GM21786 (cell line): ENCODE results near the gene METTL14.
A peak's percentile ranks its signal among the peaks of the same experiment; 100 is the strongest.
"Not testable (repeated sequence)": the region's sequence is repeated elsewhere in the genome, so short reads cannot be mapped to it uniquely, and the experiment has no call there.

Experiments used
- ATAC-seq: cut with Tn5 transposase; IDR thresholded peaks from one replicate; pipeline ENCODE4 v1.9.1; 2021; ENCODE audit not compliant: unreplicated experiment

The METTL14 gene

GRCh38 chr4:118684873-118685811 is at the start of gene METTL14:
METTL14 (plus strand) TSS chr4:118685392; CDS start chr4:118685535, 143 bp downstream.
- peak; percentile 99 for ATAC-seq

- not testable (repeated sequence) for ATAC-seq
These were observed 49.1 kb upstream of the METTL14 start for GRCh38 chr4:118636126-118636525.

- not testable (repeated sequence) for ATAC-seq
These were observed 20.5 kb upstream of the METTL14 start for GRCh38 chr4:118664665-118665064.

GRCh38 chr4:118669220-118669619 is 16.0 kb upstream of the METTL14 start:
- not testable (repeated sequence) for ATAC-seq

GRCh38 chr4:118670968-118671367 is 14.2 kb upstream of the METTL14 start:
- not testable (repeated sequence) for ATAC-seq

- no peak for ATAC-seq
These were observed 9.1 kb upstream of the METTL14 start for GRCh38 chr4:118676128-118676527.

GRCh38 chr4:118680808-118681207 is 4.4 kb upstream of the METTL14 start:
- no peak for ATAC-seq

GRCh38 chr4:118682928-118683327 is 2.3 kb upstream of the METTL14 start:
- no peak for ATAC-seq

GRCh38 chr4:118683513-118683912 is 1.7 kb upstream of the METTL14 start:
- ATAC-seq: no peak

GRCh38 chr4:118703118-118703517 is 17.9 kb downstream of the METTL14 start:
- ATAC-seq: no peak

GRCh38 chr4:118711052-118711451 is 25.9 kb downstream of the METTL14 start:
- no peak for ATAC-seq

GRCh38 chr4:118712872-118713271 is 27.7 kb downstream of the METTL14 start:
- no peak for ATAC-seq

GRCh38 chr4:118714682-118715081 is 29.5 kb downstream of the METTL14 start:
- no peak for ATAC-seq

GRCh38 chr4:118716304-118716703 is 31.1 kb downstream of the METTL14 start:
- ATAC-seq: no peak

- ATAC-seq: no peak
These were observed 33.4 kb downstream of the METTL14 start for GRCh38 chr4:118718511-118719170.

GRCh38 chr4:118721752-118722151 is 36.6 kb downstream of the METTL14 start:
- ATAC-seq: no peak

- no peak for ATAC-seq
These were observed 38.2 kb downstream of the METTL14 start for GRCh38 chr4:118723369-118723768.

- ATAC-seq: no peak
These were observed 42.2 kb downstream of the METTL14 start for GRCh38 chr4:118727360-118727759.

GRCh38 chr4:118729287-118730286 is 44.4 kb downstream of the METTL14 start:
- ATAC-seq: no peak

GRCh38 chr4:118730683-118731082 is 45.5 kb downstream of the METTL14 start:
- no peak for ATAC-seq
